SK-N-MC (cell line): ENCODE data around the gene TPBGL.

Source experiments
- DNase-seq: peaks from one replicate; pipeline ENCODE4 v3.0.0-alpha.2; 2011; ENCODE audit warnings: low read depth, low spot score
- H3K27ac ChIP-seq: fragments of 200-600 bp; sonication (generic); 2 replicates; pipeline ENCODE4 v1.5.1; 2016; ENCODE audit warnings: mixed run types
- H3K36me3 ChIP-seq: fragments of 200-600 bp; sonication (generic); 2 replicates; pipeline ENCODE4 v1.6.1; 2017; ENCODE audit warnings: antibody characterized with exemption, low read length, mixed read lengths; ENCODE audit not compliant: insufficient read depth
- H3K4me3 ChIP-seq: fragments of 200-600 bp; sonication (generic); 2 replicates; pipeline ENCODE4 v1.5.1; 2016
- H3K9ac ChIP-seq: fragments of 200-600 bp; sonication (generic); 2 replicates; pipeline ENCODE4 v1.8.0; 2017; ENCODE audit warnings: mixed run types, mixed read lengths; ENCODE audit not compliant: insufficient read length
- H3K9me3 ChIP-seq: fragments of 200-600 bp; sonication (generic); 2 replicates; pipeline ENCODE4 v1.6.1; 2017; ENCODE audit warnings: low read depth, mild to moderate bottlenecking, antibody characterized with exemption, low read length, moderate library complexity, mixed read lengths
- EZH2 ChIP-seq: fragments of 200-600 bp; sonication (generic); IDR thresholded peaks from one replicate; pipeline ENCODE4 v1.6.1; 2017; ENCODE audit warnings: antibody characterized with exemption
- FOXP2 ChIP-seq: optimal IDR thresholded peaks from 2 replicates; pipeline ENCODE3; 2011; ENCODE audit warnings: mild to moderate bottlenecking, moderate library complexity; ENCODE audit not compliant: insufficient read depth; ENCODE audit errors: extremely low read length, control extremely low read depth
- POLR2AphosphoS5 ChIP-seq: IDR thresholded peaks from 2 replicates; pipeline ENCODE4 v1.6.1; 2012; ENCODE audit warnings: mild to moderate bottlenecking, low read depth, low read length, borderline replicate concordance

Gene TPBGL

GRCh38 chr11:75197512-75198277 lies 42.9 kb upstream of the TPBGL start:
- Histone ChIP-seq H3K4me3 (no peak overlapping the region), H3K9me3 (no peaks in the 10 kb centered on the region), H3K36me3 (no peaks in the 10 kb centered on the region), H3K27ac (no peak overlapping the region), H3K9ac (no peak overlapping the region)
- no peak for TF ChIP-seq POLR2AphosphoS5
- no peak for TF ChIP-seq EZH2
- no peak for TF ChIP-seq FOXP2
- DNase-seq: no peak

DNA sequence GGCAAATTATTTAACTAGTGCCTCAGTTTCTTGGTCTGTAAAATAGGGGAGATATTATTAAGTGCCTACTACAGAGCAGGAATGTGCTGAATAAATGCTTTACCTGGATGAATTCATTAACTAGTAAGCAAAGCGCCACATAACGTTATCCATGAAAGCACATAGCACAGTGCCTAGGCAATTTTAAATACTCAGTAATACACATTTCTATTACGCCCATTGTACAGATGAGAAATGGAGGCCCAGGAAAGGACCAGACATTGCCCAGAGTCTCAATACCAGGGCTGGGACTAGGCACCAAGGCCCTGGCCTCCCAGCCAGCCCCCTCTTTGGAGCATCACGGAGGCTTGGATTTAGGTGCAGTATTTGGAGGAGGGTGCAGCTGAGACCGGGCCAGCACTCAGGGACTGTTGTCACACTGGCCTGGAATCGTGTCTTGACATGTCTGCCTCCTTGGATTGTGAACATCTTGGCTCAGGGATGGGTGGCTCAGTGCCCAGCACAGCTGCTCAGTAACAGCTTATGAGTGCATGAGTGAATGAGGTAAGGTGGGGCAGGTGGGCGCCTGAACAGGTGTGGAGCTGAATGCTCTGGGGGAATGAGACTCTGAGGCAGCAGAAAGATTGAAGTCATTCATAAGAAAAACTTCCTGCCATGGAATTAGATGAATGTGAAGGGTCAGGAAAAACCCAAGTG lies 42.1 kb upstream of the TPBGL start:
- Histone ChIP-seq H3K4me3 (no peak overlapping the region), H3K9me3 (no peaks in the 10 kb centered on the region), H3K9ac (no peak overlapping the region), H3K27ac (no peak overlapping the region), H3K36me3 (no peaks in the 10 kb centered on the region)
- no peak for DNase-seq
- TF ChIP-seq POLR2AphosphoS5 (no peak), EZH2 (no peak), FOXP2 (no peak)

- H3K36me3 ChIP-seq: no peaks in the 10 kb centered on the region
- H3K9ac ChIP-seq: no peak overlapping the region
- no peak for DNase-seq
- no peak overlapping the region for H3K4me3 ChIP-seq
- no peaks in the 10 kb centered on the region for H3K9me3 ChIP-seq
- TF ChIP-seq FOXP2 (no peak), EZH2 (no peak), POLR2AphosphoS5 (no peak)
- H3K27ac ChIP-seq: no peak overlapping the region
These were observed 41.1 kb upstream of the TPBGL start for GRCh38 chr11:75199412-75199955.

DNA sequence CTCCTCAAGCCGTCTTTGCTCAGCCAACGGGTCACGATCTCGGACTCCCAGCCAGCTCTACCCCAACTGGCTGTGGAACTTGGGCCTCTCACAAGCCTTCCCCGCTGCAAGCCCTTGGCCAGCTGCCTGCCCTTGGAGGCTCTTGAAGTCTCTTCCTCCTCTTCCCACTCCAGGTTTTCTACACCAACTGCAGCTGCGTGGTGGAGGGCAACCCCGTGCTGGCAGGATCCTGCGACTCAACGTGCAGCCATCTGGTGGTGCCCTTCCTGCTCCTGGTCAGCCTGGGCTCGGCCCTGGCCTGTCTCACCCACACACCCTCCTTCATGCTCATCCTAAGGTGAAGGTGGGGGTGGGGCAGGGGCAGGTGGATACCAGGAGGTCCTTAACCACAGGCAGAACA lies 40.5 kb upstream of the TPBGL start:
- DNase-seq: no peak
- H3K9me3 ChIP-seq: no peaks in the 10 kb centered on the region
- no peak overlapping the region for H3K9ac ChIP-seq
- H3K4me3 ChIP-seq: no peak overlapping the region
- H3K27ac ChIP-seq: no peak overlapping the region
- H3K36me3 ChIP-seq: no peaks in the 10 kb centered on the region
- TF ChIP-seq FOXP2 (no peak), EZH2 (no peak), POLR2AphosphoS5 (no peak)

DNA sequence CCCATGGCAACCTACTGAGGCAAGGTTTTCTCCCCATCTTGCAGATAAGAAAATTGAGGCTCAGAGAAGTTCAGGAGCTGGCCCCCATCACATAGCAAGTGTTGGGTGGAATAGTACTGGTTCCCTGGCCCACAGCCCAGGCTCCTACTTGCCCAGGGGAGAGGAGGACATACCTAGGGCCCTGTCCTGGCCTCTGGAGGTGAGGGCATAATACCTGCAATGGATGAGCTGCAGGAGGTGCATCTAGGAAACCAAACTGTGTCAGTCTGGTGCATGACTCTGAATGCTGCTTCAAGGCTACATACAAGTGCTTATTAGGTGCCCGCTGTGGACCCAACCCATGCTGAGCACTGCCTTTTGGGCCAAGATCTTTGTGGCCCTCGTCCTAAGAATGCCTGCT lies 40.0 kb upstream of the TPBGL start:
- DNase-seq: no peak
- Histone ChIP-seq H3K36me3 (no peaks in the 10 kb centered on the region), H3K9ac (no peak overlapping the region), H3K4me3 (no peak overlapping the region), H3K27ac (no peak overlapping the region), H3K9me3 (no peaks in the 10 kb centered on the region)
- TF ChIP-seq FOXP2 (no peak), POLR2AphosphoS5 (no peak), EZH2 (no peak)

- Histone ChIP-seq H3K9me3 (no peaks in the 10 kb centered on the region), H3K36me3 (no peaks in the 10 kb centered on the region), H3K4me3 (no peak overlapping the region), H3K9ac (no peak overlapping the region), H3K27ac (no peak overlapping the region)
- no peak for DNase-seq
- TF ChIP-seq POLR2AphosphoS5 (no peak), FOXP2 (no peak)
These were observed 38.8 kb upstream of the TPBGL start for GRCh38 chr11:75201771-75202170.

DNA sequence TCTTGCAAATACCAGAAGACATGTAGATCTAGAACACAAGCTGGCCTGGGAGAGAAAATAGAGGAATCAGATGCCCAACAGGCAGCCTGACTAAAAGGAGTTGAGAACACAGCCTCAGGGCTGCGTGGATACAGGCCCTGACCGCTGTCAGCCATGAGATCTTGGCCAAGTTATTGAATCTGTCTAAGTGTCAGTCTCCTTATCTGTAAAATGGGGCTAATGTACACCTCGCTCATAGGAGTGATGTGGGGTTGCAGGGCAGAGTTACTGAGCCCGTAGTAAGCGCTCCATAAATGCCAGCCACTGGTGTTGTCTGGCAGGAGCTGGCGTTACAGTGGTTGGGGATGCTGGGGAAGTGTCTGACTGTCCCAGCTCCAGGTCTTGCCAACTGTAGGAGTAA lies 38.4 kb upstream of the TPBGL start:
- no peak overlapping the region for H3K9ac ChIP-seq
- no peak overlapping the region for H3K4me3 ChIP-seq
- no peaks in the 10 kb centered on the region for H3K9me3 ChIP-seq
- no peak for DNase-seq
- H3K27ac ChIP-seq: no peak overlapping the region
- no peaks in the 10 kb centered on the region for H3K36me3 ChIP-seq
- no peak for TF ChIP-seq EZH2
- no peak for TF ChIP-seq POLR2AphosphoS5
- no peak for TF ChIP-seq FOXP2

GRCh38 chr11:75203138-75203537 lies 37.4 kb upstream of the TPBGL start:
- Histone ChIP-seq H3K27ac (no peak overlapping the region), H3K9ac (no peak overlapping the region), H3K9me3 (no peaks in the 10 kb centered on the region), H3K36me3 (no peaks in the 10 kb centered on the region), H3K4me3 (no peak overlapping the region)
- no peak for TF ChIP-seq FOXP2
- TF ChIP-seq EZH2: no peak
- no peak for TF ChIP-seq POLR2AphosphoS5
- no peak for DNase-seq

- H3K27ac ChIP-seq: no peak overlapping the region
- TF ChIP-seq EZH2 (no peak), FOXP2 (no peak), POLR2AphosphoS5 (no peak)
These were observed 36.9 kb upstream of the TPBGL start for GRCh38 chr11:75203641-75204011.

More at GRCh38 chr11:75203641-75204011, 36.9 kb upstream of the TPBGL start:
- Histone ChIP-seq H3K4me3 (no peak overlapping the region), H3K9me3 (no peaks in the 10 kb centered on the region), H3K9ac (no peak overlapping the region), H3K36me3 (no peaks in the 10 kb centered on the region)
- DNase-seq: no peak
